GM12872 (cell line): ENCODE measurements around the gene SUPT3H.

Experiments used
- CTCF ChIP-seq: IDR thresholded peaks from 3 replicates; pipeline ENCODE4 v1.5.1; 2011; ENCODE audit warnings: low read depth, mild to moderate bottlenecking, low read length, moderate library complexity; ENCODE audit not compliant: insufficient read depth

The SUPT3H gene

GRCh38 chr6:44976677-44977641 lies 400.8 kb downstream of the SUPT3H start:
- no peak for TF ChIP-seq CTCF

- no peak for TF ChIP-seq CTCF
Observed at GRCh38 chr6:44974511-44974910, 403.2 kb downstream of the SUPT3H start.

- no peak for TF ChIP-seq CTCF
Observed at GRCh38 chr6:44972709-44973108, 405.0 kb downstream of the SUPT3H start.

- TF ChIP-seq CTCF, result no peak
Observed at GRCh38 chr6:44969446-44970185, 408.1 kb downstream of the SUPT3H start.

- TF ChIP-seq CTCF, result no peak
Observed at GRCh38 chr6:44967481-44967880, 410.3 kb downstream of the SUPT3H start.

GRCh38 chr6:44966449-44967092 lies 411.2 kb downstream of the SUPT3H start:
- TF ChIP-seq CTCF, result no peak

- TF ChIP-seq CTCF, result no peak
Observed at GRCh38 chr6:44965708-44966107, 412.0 kb downstream of the SUPT3H start.
